CD4-positive, alpha-beta T cell (primary cell): Measurements from ENCODE around the gene TTC9B. TPM values are rescaled to one million over a fixed set of nuclear protein-coding genes. Genes with fewer than 3 reads are reported as not detected.

Source experiments
- ATAC-seq: fragments of 200-7000 bp; cut with Tn5 transposase; one replicate; pipeline ENCODE4 v1.10.0; 2022; ENCODE audit warnings: mild to moderate bottlenecking; ENCODE audit not compliant: poor library complexity
- CTCF ChIA-PET: fragments of 350-600 bp; sonication (Branson Sonifier 250); formaldehyde crosslinking; loops from one replicate; lab custom pipeline; 2021; ENCODE audit warnings: antibody characterized with exemption, inconsistent platforms; lab: Charles Lee
- POLR2A ChIA-PET: fragments of 350-600 bp; sonication (Branson Sonifier 250); formaldehyde crosslinking; loops from one replicate; lab custom pipeline; 2021; ENCODE audit warnings: antibody characterized with exemption, inconsistent platforms; lab: Charles Lee
- DNase-seq, 14 experiments: peaks; one replicate each; pipeline ENCODE4 v3.0.0-alpha.2; 2013 to 2020; ENCODE audit warnings: mixed read lengths in 2 of 14
- H3K27ac ChIP-seq, 2 donors: one replicate each; pipeline versions ENCODE4 v1.5.1 to v1.7.0; 2013; ENCODE audit warnings: low read length in 2 of 2, low read depth in 1 of 2, mild to moderate bottlenecking in 1 of 2
- H3K27me3 ChIP-seq, 2 experiments: 1 replicate in 1 of 2; 2 replicates in 1 of 2; pipeline versions ENCODE4 v1.6.1 to v1.7.0; 2013; ENCODE audit warnings: low read length in 2 of 2, control low read depth in 1 of 2, mild to moderate bottlenecking in 1 of 2, moderate library complexity in 1 of 2; ENCODE audit not compliant: insufficient read depth in 2 of 2, control insufficient read depth in 1 of 2
- H3K36me3 ChIP-seq: one replicate; pipeline ENCODE4 v1.6.1; 2013; ENCODE audit warnings: low read length, control low read depth; ENCODE audit not compliant: insufficient read depth
- H3K4me1 ChIP-seq: one replicate; pipeline ENCODE4 v1.6.1; 2013; ENCODE audit warnings: low read length, control low read depth; ENCODE audit not compliant: insufficient read depth
- H3K4me3 ChIP-seq: one replicate; pipeline ENCODE4 v1.5.1; 2013; ENCODE audit warnings: mild to moderate bottlenecking, low read length, moderate library complexity
- H3K9me3 ChIP-seq, 2 experiments: 1 replicate in 1 of 2; 2 replicates in 1 of 2; pipeline versions ENCODE4 v1.6.1 to v1.7.0; 2013; ENCODE audit warnings: low read length in 2 of 2, mild to moderate bottlenecking in 2 of 2, control low read depth in 1 of 2, moderate library complexity in 1 of 2; ENCODE audit not compliant: control insufficient read depth in 1 of 2, insufficient read depth in 1 of 2
- H3K27ac Mint-ChIP-seq: one replicate; pipeline ENCODE4 v1.8.0; 2020; ENCODE audit warnings: mixed read lengths
- H3K27me3 Mint-ChIP-seq: one replicate; pipeline ENCODE4 v1.8.0; 2021; ENCODE audit warnings: mixed read lengths
- H3K36me3 Mint-ChIP-seq: one replicate; pipeline ENCODE4 v1.8.0; 2021; ENCODE audit warnings: low read depth, mixed read lengths
- H3K4me1 Mint-ChIP-seq: one replicate; pipeline ENCODE4 v1.8.0; 2021; ENCODE audit warnings: low read depth, mixed read lengths
- H3K4me3 Mint-ChIP-seq: one replicate; pipeline ENCODE4 v1.8.0; 2020; ENCODE audit warnings: mild to moderate bottlenecking, mixed read lengths
- H3K9me3 Mint-ChIP-seq: one replicate; pipeline ENCODE4 v1.8.0; 2020; ENCODE audit warnings: mixed read lengths
- CTCF ChIP-seq: fragments of 200-600 bp; IDR thresholded peaks from one replicate; pipeline ENCODE4 v1.8.0; 2022; ENCODE audit warnings: antibody characterized with exemption, mild to moderate bottlenecking
- intact Hi-C, 2 experiments: fragments of 100-400 bp; cut with DNase I in 1 of 2; cut with micrococcal nuclease in 1 of 2; formaldehyde crosslinking; loops; one replicate each; pipeline versions ENCODE4 v1.15.1 to v1.9.0; 2023 to 2025; cut with DNase I, micrococcal nuclease
- total RNA-seq, 174 experiments: library from RNA in 2 of 174; stranded (reverse) in 2 of 174; gene quantifications; one replicate each; pipeline ENCODE4 v1.2.3 and lab custom pipeline; 2021 to 2026

TTC9B gene
- total RNA-seq, 2 experiments from 2014 or later, result not detected

DNA sequence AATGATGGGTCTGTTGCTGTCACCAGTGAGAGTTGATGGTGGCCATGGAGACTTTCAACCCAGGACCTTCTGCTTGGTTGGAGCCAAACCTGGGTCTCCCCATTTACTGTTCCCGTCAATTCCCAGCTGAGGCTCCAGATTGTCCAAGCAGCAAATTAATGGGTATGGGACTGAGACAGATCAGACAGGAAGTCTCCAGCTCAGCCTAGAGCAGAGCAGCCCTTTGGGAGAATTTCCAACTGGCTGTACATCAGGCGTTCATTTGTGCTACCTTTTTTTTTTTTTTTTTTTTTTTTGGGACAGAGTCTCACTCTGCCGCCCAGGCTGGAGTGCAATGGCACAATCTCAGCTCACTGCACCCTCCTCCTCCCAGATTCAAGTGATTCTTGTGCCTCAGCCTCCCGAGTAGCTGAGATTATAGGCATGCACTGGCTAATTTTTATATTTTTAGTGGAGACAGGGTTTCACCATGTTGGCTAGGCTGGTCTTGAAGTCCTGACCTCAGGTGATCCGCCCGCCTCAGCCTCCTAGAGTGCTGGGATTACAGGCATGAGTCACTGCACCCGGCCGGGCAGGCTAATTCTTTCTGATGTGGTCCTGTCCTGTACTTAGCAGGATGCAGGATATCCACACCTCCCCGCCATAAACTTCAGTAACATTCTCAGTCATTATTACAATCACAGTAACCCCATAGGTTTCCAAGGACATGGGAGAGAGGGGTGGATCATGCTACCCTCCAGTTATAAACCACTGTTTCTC, 17.7 kb downstream of the TTC9B start:
- ATAC-seq (no peak), DNase-seq (no peak)
- Mint-ChIP-seq H3K4me3 (no peak overlapping the region), H3K9me3 (no peaks in the 10 kb centered on the region), H3K4me1 (peaks cover 6% of the 10 kb centered on the region), H3K27ac (no peak overlapping the region), H3K36me3 (peaks cover 21% of the 10 kb centered on the region), H3K27me3 (no peaks in the 10 kb centered on the region)
- ChIA-PET CTCF (no interaction called here), POLR2A (no interaction called here)
- TF ChIP-seq CTCF, result no peak
- H3K9me3 ChIP-seq, result no peaks in the 10 kb centered on the region
- no peak overlapping the region for H3K4me3 ChIP-seq
- H3K4me1 ChIP-seq, result no peaks in the 10 kb centered on the region
- intact Hi-C loops, result no loop called here
- no peaks in the 10 kb centered on the region for H3K27me3 ChIP-seq
- no peak overlapping the region for H3K27ac ChIP-seq
- H3K36me3 ChIP-seq, result peaks cover 20% of the 10 kb centered on the region

DNA sequence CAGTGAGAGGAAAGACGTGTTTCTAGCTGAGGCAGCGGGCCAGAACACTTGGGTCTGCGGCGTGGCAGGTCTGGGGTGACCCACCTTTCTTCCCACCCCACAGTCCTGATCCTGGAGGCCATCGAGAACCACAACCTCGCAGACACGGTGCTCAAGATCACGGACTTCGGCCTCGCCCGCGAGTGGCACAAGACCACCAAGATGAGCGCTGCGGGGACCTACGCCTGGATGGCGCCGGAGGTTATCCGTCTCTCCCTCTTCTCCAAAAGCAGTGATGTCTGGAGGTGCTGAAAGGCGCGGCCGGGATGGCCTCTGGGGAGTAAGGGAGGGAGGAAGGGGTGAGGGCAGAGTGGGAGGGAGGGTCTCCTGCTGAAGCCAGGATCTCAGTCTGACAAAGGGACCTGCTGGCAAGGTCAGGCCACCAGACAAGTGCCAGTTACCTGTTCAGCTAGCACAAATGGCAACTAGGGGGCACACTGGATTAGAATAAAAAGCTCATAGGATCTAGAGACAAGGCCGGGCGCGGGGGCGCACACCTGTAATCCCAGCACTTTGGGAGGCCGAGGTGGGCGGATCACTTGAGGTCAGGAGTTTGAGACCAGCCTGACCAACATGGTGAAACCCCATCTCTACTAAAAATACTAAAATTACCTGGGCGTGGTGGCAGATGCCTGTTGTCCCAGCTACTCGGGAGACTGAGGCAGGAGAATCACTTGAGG, 19.8 kb downstream of the TTC9B start:
- TF ChIP-seq CTCF, result no peak
- Mint-ChIP-seq H3K36me3 (peaks cover 13% of the 10 kb centered on the region), H3K4me1 (peaks cover 22% of the 10 kb centered on the region), H3K27ac (no peak overlapping the region), H3K4me3 (no peak overlapping the region), H3K9me3 (no peaks in the 10 kb centered on the region), H3K27me3 (no peaks in the 10 kb centered on the region)
- ChIA-PET CTCF (no interaction called here), POLR2A (no interaction called here)
- no peak for DNase-seq
- H3K27me3 ChIP-seq, result no peaks in the 10 kb centered on the region
- H3K4me3 ChIP-seq, result no peak overlapping the region
- peaks cover 9% of the 10 kb centered on the region for H3K36me3 ChIP-seq
- no peaks in the 10 kb centered on the region for H3K9me3 ChIP-seq
- intact Hi-C loops, result loop anchor here in 1 of 2 experiments (10.0 kb wide), 2 partner anchors 204 to 754 kb away; partner anchors contain the start of genes SUPT5H and ZNF546
- peaks cover 2% of the 10 kb centered on the region for H3K4me1 ChIP-seq
- no peak for ATAC-seq
- H3K27ac ChIP-seq, result no peak overlapping the region

DNA sequence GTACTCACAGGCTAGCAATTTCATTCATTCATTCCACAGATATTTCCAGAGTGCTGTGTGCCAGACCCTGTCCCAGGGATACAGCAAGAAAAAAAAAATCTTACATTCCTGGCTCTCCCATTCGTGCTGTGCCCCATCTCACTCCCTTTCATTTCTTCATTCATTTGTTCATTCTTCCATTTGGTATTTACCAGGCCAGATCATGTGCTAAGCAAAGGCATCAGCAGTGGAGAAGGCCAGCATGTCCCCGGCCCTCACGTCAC, 24.7 kb downstream of the TTC9B start:
- no peak for ATAC-seq
- H3K9me3 Mint-ChIP-seq, result no peaks in the 10 kb centered on the region
- peak overlapping the region; percentile 86 for H3K4me3 Mint-ChIP-seq
- Histone ChIP-seq H3K36me3 (peaks cover 1% of the 10 kb centered on the region), H3K27me3 (no peaks in the 10 kb centered on the region), H3K4me1 (peaks cover 31% of the 10 kb centered on the region), H3K27ac (no peak overlapping the region), H3K4me3 (no peak overlapping the region), H3K9me3 (no peaks in the 10 kb centered on the region)
- POLR2A ChIA-PET, result no interaction called here
- H3K27ac Mint-ChIP-seq, result no peak overlapping the region
- H3K27me3 Mint-ChIP-seq, result no peaks in the 10 kb centered on the region
- no peak for DNase-seq
- H3K36me3 Mint-ChIP-seq, result peaks cover 5% of the 10 kb centered on the region
- CTCF ChIA-PET, result no interaction called here
- intact Hi-C loops, result loop anchor here in 1 of 2 experiments (2.0 to 10.0 kb wide), 5 partner anchors 31 to 749 kb away; partner anchors contain the start of genes SUPT5H, ZNF546 and ZNF780A
- no peak for TF ChIP-seq CTCF
- H3K4me1 Mint-ChIP-seq, result peaks cover 45% of the 10 kb centered on the region
